ENCODE results near the gene IDI1. TPM values are rescaled to one million over a fixed set of nuclear protein-coding genes. Genes with fewer than 3 reads are reported as not detected.

Gene IDI1
- total RNA-seq, 4 donors from 2014 or later = 39.0 to 67.2 (median 41.5) TPM

GRCh38 chr10:1037098-1037497 lies 11.8 kb downstream of the IDI1 start:
- intact Hi-C loops (cut with DNase I) = no loop called here
- 85 to 92% methylated on average over 11 of the region's 11 CpGs for WGBS, 2 donors
- no peak for DNase-seq
- H3K27me3 ChIP-seq = no peaks in the 10 kb centered on the region
- no peak overlapping the region for H3K27ac ChIP-seq
- no peaks in the 10 kb centered on the region for H3K4me1 ChIP-seq
- no peak overlapping the region for H3K4me3 ChIP-seq (replicated peaks in 1 of 3)
- H3K36me3 ChIP-seq = peaks cover 2 to 5% of the 10 kb centered on the region in 2 donors
- H3K9me3 ChIP-seq = no peaks in the 10 kb centered on the region
- TF ChIP-seq POLR2A (IDR thresholded peaks at IDR 0.05) = no peak
- TF ChIP-seq CTCF (IDR thresholded peaks at IDR 0.05) = no peak

- no peak overlapping the region for H3K4me3 ChIP-seq (replicated peaks in 1 of 3)
- peaks cover 0 to 4% of the 10 kb centered on the region in 2 donors for H3K36me3 ChIP-seq
- no peak overlapping the region for H3K27ac ChIP-seq
- TF ChIP-seq CTCF (IDR thresholded peaks at IDR 0.05) = no peak
- no peak for TF ChIP-seq POLR2A (IDR thresholded peaks at IDR 0.05)
- WGBS, 2 donors = 83 to 86% methylated on average over 14 of the region's 14 CpGs
- H3K9me3 ChIP-seq = no peaks in the 10 kb centered on the region
- no peaks in the 10 kb centered on the region for H3K27me3 ChIP-seq
- no peaks in the 10 kb centered on the region for H3K4me1 ChIP-seq
- DNase-seq = no peak
- intact Hi-C loops (cut with DNase I) = no loop called here
These were observed 12.6 kb downstream of the IDI1 start for GRCh38 chr10:1036341-1036791.

GRCh38 chr10:1035201-1035600 lies 13.7 kb downstream of the IDI1 start:
- Histone ChIP-seq H3K4me3 (replicated peaks in 1 of 3) (no peak overlapping the region), H3K4me1 (no peaks in the 10 kb centered on the region), H3K27ac (no peak overlapping the region), H3K27me3 (no peaks in the 10 kb centered on the region), H3K36me3 (no peaks in the 10 kb centered on the region), H3K9me3 (no peaks in the 10 kb centered on the region)
- 76% methylated on average over 6 of the region's 6 CpGs for WGBS, 2 donors
- no peak for TF ChIP-seq CTCF (IDR thresholded peaks at IDR 0.05)
- TF ChIP-seq POLR2A (IDR thresholded peaks at IDR 0.05) = no peak
- intact Hi-C loops (cut with DNase I) = no loop called here
- no peak for DNase-seq

GRCh38 chr10:1034758-1035157 lies 14.2 kb downstream of the IDI1 start:
- Histone ChIP-seq H3K27me3 (no peaks in the 10 kb centered on the region), H3K36me3 (no peaks in the 10 kb centered on the region), H3K27ac (no peak overlapping the region), H3K9me3 (no peaks in the 10 kb centered on the region), H3K4me1 (no peaks in the 10 kb centered on the region), H3K4me3 (replicated peaks in 1 of 3) (no peak overlapping the region)
- intact Hi-C loops (cut with DNase I) = no loop called here
- no peak for TF ChIP-seq CTCF (IDR thresholded peaks at IDR 0.05)
- DNase-seq = no peak
- WGBS, 2 donors = 88 to 92% methylated on average over 3 of the region's 3 CpGs

GRCh38 chr10:1033601-1034000 lies 15.3 kb downstream of the IDI1 start:
- WGBS, 2 donors = 67 to 75% methylated on average over 1 of the region's 1 CpG
- no peak for DNase-seq
- intact Hi-C loops (cut with DNase I) = no loop called here
- Histone ChIP-seq H3K4me3 (replicated peaks in 1 of 3) (no peak overlapping the region), H3K27ac (no peak overlapping the region), H3K27me3 (no peaks in the 10 kb centered on the region), H3K4me1 (no peaks in the 10 kb centered on the region), H3K9me3 (no peaks in the 10 kb centered on the region), H3K36me3 (no peaks in the 10 kb centered on the region)
- no peak for TF ChIP-seq CTCF (IDR thresholded peaks at IDR 0.05)
- no peak for TF ChIP-seq POLR2A (IDR thresholded peaks at IDR 0.05)
